ENCODE results near the gene PRR3. TPM values are rescaled to one million over a fixed set of nuclear protein-coding genes. Genes with fewer than 3 reads are reported as not detected.

Gene PRR3
- total and polyA plus RNA-seq, 8 donors, result 5.7 to 44.1 (median 36.1) TPM

DNA sequence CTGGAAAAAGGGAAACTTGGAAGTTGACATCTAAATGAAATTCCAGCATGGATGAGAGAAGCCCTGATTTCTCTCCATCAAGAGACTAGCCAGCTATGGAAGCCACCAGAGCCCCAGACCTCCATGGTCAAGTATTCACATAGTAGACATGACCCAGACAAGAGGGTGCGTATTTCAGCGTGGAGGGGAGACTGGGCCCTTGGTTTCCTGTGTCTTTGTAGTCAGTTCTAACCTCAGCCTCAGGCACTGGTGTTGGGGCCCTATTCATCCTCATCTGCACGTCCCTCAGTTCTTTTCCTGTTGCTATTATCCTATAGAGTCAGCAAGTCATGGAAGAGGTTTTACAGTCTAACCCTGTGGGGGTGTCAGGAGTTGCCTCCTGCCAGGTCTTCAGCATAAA is 13.3 kb upstream of the PRR3 start:
- intact Hi-C loops (cut with DNase I), result no loop called here
- peaks cover 0 to 3% of the 10 kb centered on the region in 2 donors for H3K27me3 ChIP-seq

DNA sequence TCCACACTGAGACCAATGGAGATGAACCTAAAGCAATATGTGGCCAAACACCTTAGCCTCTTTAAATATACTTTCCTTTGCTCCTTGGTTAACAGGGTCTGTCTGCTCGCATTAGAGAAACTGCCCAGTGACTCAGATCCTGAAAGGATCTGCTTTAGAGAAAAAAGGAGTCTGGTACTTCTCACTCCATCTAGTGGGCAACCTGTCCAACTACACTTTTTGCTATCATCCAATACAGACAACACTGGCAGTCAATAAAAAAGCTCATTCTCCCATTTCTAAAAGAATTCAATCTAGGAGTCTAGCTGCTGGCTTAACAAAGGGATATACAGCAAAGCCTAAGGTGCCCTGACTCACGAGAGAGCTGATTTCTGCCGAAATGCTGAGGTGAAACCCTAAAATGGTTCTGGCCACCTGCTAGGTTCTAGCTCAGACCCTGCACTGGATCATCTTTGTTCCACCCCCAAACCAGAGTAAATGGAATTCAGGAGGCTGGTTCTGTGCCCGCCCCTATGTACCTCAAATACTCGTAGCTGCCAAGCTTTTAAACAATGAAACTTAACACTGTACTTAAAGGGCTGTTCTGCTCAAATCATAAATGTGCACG is 12.3 kb upstream of the PRR3 start:
- Histone ChIP-seq H3K36me3 (peaks cover 0 to 41% of the 10 kb centered on the region in 2 donors), H3K9me3 (no peaks in the 10 kb centered on the region), H3K4me1 (peaks cover 5 to 23% of the 10 kb centered on the region in 2 donors), H3K4me3 (no peak overlapping the region), H3K27me3 (peaks cover 0 to 3% of the 10 kb centered on the region in 2 donors), H3K27ac (peak overlapping the region in 1 of 2 donors; percentile 42)
- intact Hi-C loops (cut with DNase I), result loop anchor here in 1 of 2 donors (5.0 kb wide), 1 partner anchor 57 kb away; the partner anchor contains the start of gene HLA-E
- TF ChIP-seq, protein P1, sequence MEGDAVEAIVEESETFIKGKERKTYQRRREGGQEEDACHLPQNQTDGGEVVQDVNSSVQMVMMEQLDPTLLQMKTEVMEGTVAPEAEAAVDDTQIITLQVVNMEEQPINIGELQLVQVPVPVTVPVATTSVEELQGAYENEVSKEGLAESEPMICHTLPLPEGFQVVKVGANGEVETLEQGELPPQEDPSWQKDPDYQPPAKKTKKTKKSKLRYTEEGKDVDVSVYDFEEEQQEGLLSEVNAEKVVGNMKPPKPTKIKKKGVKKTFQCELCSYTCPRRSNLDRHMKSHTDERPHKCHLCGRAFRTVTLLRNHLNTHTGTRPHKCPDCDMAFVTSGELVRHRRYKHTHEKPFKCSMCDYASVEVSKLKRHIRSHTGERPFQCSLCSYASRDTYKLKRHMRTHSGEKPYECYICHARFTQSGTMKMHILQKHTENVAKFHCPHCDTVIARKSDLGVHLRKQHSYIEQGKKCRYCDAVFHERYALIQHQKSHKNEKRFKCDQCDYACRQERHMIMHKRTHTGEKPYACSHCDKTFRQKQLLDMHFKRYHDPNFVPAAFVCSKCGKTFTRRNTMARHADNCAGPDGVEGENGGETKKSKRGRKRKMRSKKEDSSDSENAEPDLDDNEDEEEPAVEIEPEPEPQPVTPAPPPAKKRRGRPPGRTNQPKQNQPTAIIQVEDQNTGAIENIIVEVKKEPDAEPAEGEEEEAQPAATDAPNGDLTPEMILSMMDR (IDR thresholded peaks at IDR 0.05), result peak; percentile 60 to 82
- DNase-seq (peak in 1 of 4 donors; percentile 47), ATAC-seq (peak; percentile 81)

More for the DNA sequence above, 13.3 kb upstream of the PRR3 start:
- TF ChIP-seq, protein P1 (IDR thresholded peaks at IDR 0.05), result no peak
- ATAC-seq (no peak), DNase-seq (no peak)
- H3K27ac ChIP-seq, result peak overlapping the region; percentile 19 to 42
- peaks cover 5 to 23% of the 10 kb centered on the region in 2 donors for H3K4me1 ChIP-seq
- no peak overlapping the region for H3K4me3 ChIP-seq
- H3K36me3 ChIP-seq, result peaks cover 0 to 32% of the 10 kb centered on the region in 2 donors
- H3K9me3 ChIP-seq, result no peaks in the 10 kb centered on the region

DNA sequence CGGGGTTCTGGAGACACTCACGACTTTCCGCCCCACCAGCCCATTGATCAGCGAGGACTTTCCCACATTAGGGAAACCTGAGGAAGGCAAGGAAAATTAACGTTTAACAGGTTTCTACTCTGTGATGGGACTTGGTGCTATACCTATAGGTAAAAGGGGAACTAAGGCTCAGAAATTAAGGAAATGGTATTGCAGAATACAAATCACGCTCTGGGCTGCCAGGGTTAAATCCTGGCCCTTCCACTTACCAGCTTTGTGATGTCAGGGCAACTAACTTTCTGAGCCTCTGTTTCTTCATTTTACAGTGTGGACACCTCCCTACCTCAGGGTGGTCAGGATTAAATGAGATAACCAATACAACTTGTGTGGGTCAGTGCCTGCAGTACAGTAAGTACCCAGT is 9.6 kb upstream of the PRR3 start:
- ATAC-seq (no peak), DNase-seq (no peak)
- Histone ChIP-seq H3K4me3 (no peak overlapping the region), H3K9me3 (no peaks in the 10 kb centered on the region), H3K36me3 (peaks cover 0 to 67% of the 10 kb centered on the region in 2 donors), H3K27ac (no peak overlapping the region), H3K27me3 (no peaks in the 10 kb centered on the region), H3K4me1 (peaks cover 0 to 13% of the 10 kb centered on the region in 2 donors)
- TF ChIP-seq, protein P1 (IDR thresholded peaks at IDR 0.05), result no peak
- intact Hi-C loops (cut with DNase I), result loop anchor here in 1 of 2 donors (5.0 kb wide), 1 partner anchor 60 kb away; the partner anchor contains the start of gene HLA-E

DNA sequence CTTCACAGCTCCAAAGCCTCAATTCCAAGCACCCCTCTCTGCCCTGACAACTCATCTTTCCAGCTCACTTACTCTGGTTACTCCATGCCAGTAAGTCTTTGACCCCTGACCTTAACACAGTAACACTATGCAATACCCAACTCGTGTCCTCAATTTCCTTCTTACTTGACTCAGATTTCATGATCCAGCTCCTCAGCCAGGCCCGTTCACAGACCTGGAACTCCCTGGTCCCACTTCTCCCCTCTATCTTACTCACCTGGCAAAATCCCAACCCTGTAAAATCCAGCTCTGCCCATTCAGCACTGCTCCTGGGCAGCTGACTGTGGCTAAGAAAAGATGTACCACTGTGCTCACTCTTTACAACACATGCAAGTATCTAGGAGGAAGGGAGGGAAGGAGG is 8.7 kb upstream of the PRR3 start:
- ATAC-seq (no peak), DNase-seq (no peak)
- peaks cover 0 to 13% of the 10 kb centered on the region in 2 donors for H3K4me1 ChIP-seq
- no peaks in the 10 kb centered on the region for H3K27me3 ChIP-seq
- H3K4me3 ChIP-seq, result no peak overlapping the region
- H3K27ac ChIP-seq, result no peak overlapping the region
- peaks cover 0 to 76% of the 10 kb centered on the region in 2 donors for H3K36me3 ChIP-seq
- TF ChIP-seq, protein P1 (IDR thresholded peaks at IDR 0.05), result no peak
- no peaks in the 10 kb centered on the region for H3K9me3 ChIP-seq
- intact Hi-C loops (cut with DNase I), result loop anchor here in 1 of 2 donors (5.0 kb wide), 1 partner anchor 61 kb away; the partner anchor contains the start of gene HLA-E

DNA sequence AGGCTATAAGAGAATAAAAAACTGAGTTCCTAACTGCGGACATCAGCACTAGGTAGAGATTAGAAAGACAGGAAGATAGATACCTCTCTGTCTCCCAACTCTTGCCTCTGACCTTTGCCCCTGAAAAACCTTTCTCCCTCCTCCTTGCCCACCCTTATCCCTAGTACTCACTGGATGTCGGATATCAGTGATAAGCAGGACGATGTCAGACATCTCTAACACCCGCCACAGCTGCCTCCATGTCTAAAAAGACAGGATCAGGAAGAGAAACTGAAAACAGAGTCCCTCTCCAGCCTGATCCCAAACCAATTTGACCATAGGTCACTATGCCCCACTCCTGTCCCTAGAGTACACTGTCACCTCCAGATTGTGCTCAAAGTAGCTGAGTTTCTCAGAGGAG is 2.7 kb upstream of the PRR3 start:
- intact Hi-C loops (cut with DNase I), result no loop called here
- TF ChIP-seq, protein P1 (IDR thresholded peaks at IDR 0.05), result no peak

More for the DNA sequence above, 2.7 kb upstream of the PRR3 start:
- H3K9me3 ChIP-seq, result no peaks in the 10 kb centered on the region
- DNase-seq, result no peak
- no peak overlapping the region for H3K27ac ChIP-seq
- peaks cover 16 to 30% of the 10 kb centered on the region in 2 donors for H3K4me1 ChIP-seq
- H3K36me3 ChIP-seq, result peaks cover 0 to 46% of the 10 kb centered on the region in 2 donors
- peak overlapping the region in 1 of 2 donors; percentile 100 for H3K4me3 ChIP-seq
- no peak for ATAC-seq
- H3K27me3 ChIP-seq, result no peaks in the 10 kb centered on the region
